ENCODE results near the gene MAML3.

MAML3 gene

GRCh38 chr4:139958739-139959098 is 195.3 kb downstream of the MAML3 start:
- no peak overlapping the region for H3K4me2 ChIP-seq (ENCODE audit: low read length)
- H2AFZ ChIP-seq (ENCODE audit: low read length): no peak overlapping the region
- no peaks in the 10 kb centered on the region for H3K27me3 ChIP-seq (ENCODE audit: insufficient read depth, low read length)
- H3K4me3 ChIP-seq (ENCODE audit: low read depth, low read length, poor library complexity, severe bottlenecking): no peak overlapping the region
- H3K9me3 ChIP-seq (ENCODE audit: low read length): no peaks in the 10 kb centered on the region
- no peaks in the 10 kb centered on the region for H4K20me1 ChIP-seq (ENCODE audit: insufficient read depth, low read length)
- TF ChIP-seq EZH2 (IDR thresholded peaks at IDR 0.05; ENCODE audit: borderline replicate concordance, low read length): no peak
- no peak for TF ChIP-seq CTCF (IDR thresholded peaks at IDR 0.05; ENCODE audit: low read length)
- no peaks in the 10 kb centered on the region for H3F3A ChIP-seq (ENCODE audit: insufficient read depth, low read length)
- no peak overlapping the region for H3K27ac ChIP-seq (ENCODE audit: low read depth, low read length, poor library complexity, severe bottlenecking)
- no peak overlapping the region for H3K9ac ChIP-seq (ENCODE audit: low read length)
- H3K4me1 ChIP-seq (ENCODE audit: insufficient read depth, low read length, severe bottlenecking): no peaks in the 10 kb centered on the region
- H3K9me2 ChIP-seq (ENCODE audit: low read depth, low read length): no peaks in the 10 kb centered on the region
- H3K79me2 ChIP-seq (ENCODE audit: insufficient read depth, low read length): no peaks in the 10 kb centered on the region
- no peaks in the 10 kb centered on the region for H3K36me3 ChIP-seq (ENCODE audit: insufficient read depth, low read length)

- Histone ChIP-seq H3K4me3 (ENCODE audit: low read depth, low read length, poor library complexity, severe bottlenecking) (no peak overlapping the region), H3K4me1 (ENCODE audit: insufficient read depth, low read length, severe bottlenecking) (no peaks in the 10 kb centered on the region), H3K36me3 (ENCODE audit: insufficient read depth, low read length) (no peaks in the 10 kb centered on the region), H3K27me3 (ENCODE audit: insufficient read depth, low read length) (no peaks in the 10 kb centered on the region), H3K9me3 (ENCODE audit: low read length) (no peaks in the 10 kb centered on the region), H2AFZ (ENCODE audit: low read length) (no peak overlapping the region), H3K4me2 (ENCODE audit: low read length) (no peak overlapping the region), H3F3A (ENCODE audit: insufficient read depth, low read length) (no peaks in the 10 kb centered on the region), H4K20me1 (ENCODE audit: insufficient read depth, low read length) (no peaks in the 10 kb centered on the region), H3K9me2 (ENCODE audit: low read depth, low read length) (no peaks in the 10 kb centered on the region), H3K79me2 (ENCODE audit: insufficient read depth, low read length) (no peaks in the 10 kb centered on the region), H3K9ac (ENCODE audit: low read length) (no peak overlapping the region), H3K27ac (ENCODE audit: low read depth, low read length, poor library complexity, severe bottlenecking) (no peak overlapping the region)
- no peak for TF ChIP-seq CTCF (IDR thresholded peaks at IDR 0.05; ENCODE audit: low read length)
- no peak for TF ChIP-seq EZH2 (IDR thresholded peaks at IDR 0.05; ENCODE audit: borderline replicate concordance, low read length)
Observed at GRCh38 chr4:139957986-139958738, 195.8 kb downstream of the MAML3 start.

- TF ChIP-seq CTCF (IDR thresholded peaks at IDR 0.05; ENCODE audit: low read length) (no peak), EZH2 (IDR thresholded peaks at IDR 0.05; ENCODE audit: borderline replicate concordance, low read length) (no peak)
- no peaks in the 10 kb centered on the region for H3K36me3 ChIP-seq (ENCODE audit: insufficient read depth, low read length)
- no peak overlapping the region for H3K4me2 ChIP-seq (ENCODE audit: low read length)
- no peak overlapping the region for H2AFZ ChIP-seq (ENCODE audit: low read length)
- no peak overlapping the region for H3K27ac ChIP-seq (ENCODE audit: low read depth, low read length, poor library complexity, severe bottlenecking)
- H3K9ac ChIP-seq (ENCODE audit: low read length): no peak overlapping the region
- no peaks in the 10 kb centered on the region for H3K9me2 ChIP-seq (ENCODE audit: low read depth, low read length)
- H3K79me2 ChIP-seq (ENCODE audit: insufficient read depth, low read length): no peaks in the 10 kb centered on the region
- no peaks in the 10 kb centered on the region for H3K9me3 ChIP-seq (ENCODE audit: low read length)
- H3F3A ChIP-seq (ENCODE audit: insufficient read depth, low read length): no peaks in the 10 kb centered on the region
- no peaks in the 10 kb centered on the region for H4K20me1 ChIP-seq (ENCODE audit: insufficient read depth, low read length)
- no peaks in the 10 kb centered on the region for H3K27me3 ChIP-seq (ENCODE audit: insufficient read depth, low read length)
- H3K4me1 ChIP-seq (ENCODE audit: insufficient read depth, low read length, severe bottlenecking): no peaks in the 10 kb centered on the region
- no peak overlapping the region for H3K4me3 ChIP-seq (ENCODE audit: low read depth, low read length, poor library complexity, severe bottlenecking)
Observed at GRCh38 chr4:139957065-139957464, 196.9 kb downstream of the MAML3 start.
